Stomach (tissue), 4 donors: Measurements from ENCODE around the gene LGALS4.

Experiments
- EP300 ChIP-seq: sonication (generic); formaldehyde crosslinking; IDR thresholded peaks from one replicate; pipeline ENCODE4 v1.6.1; 2017; ENCODE audit warnings: antibody characterized with exemption
- TF ChIP-seq, protein P1 (sequence below), 7 experiments: fragments of 450-650 bp in 4 of 7; fragments of 200-600 bp in 3 of 7; sonication (generic) in 3 of 7; IDR thresholded peaks; one replicate each; pipeline ENCODE4 v1.5.1; 2016 to 2019; ENCODE audit warnings: antibody characterized with exemption in 7 of 7, control low read depth in 2 of 7, mild to moderate bottlenecking in 1 of 7

DNA sequence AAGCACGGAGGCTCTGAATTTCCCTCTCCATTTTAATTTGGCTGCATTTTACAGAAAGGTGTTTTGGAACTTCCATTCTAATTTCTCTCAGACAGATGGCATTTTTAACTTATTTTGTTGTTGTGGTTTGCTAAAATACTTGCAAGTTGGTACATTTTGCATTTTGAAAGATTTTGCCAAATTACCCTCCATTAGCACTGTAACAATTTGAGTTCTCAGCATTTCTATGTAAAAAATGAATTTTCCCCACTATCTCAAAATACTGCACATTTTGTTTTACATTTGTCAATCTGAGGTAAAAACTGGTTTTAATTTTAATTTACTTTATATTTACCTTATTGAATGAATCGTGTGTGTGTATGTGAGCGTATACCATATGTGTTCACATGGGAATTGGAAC, 44.1 kb upstream of the LGALS4 start:
- TF ChIP-seq, protein P1, sequence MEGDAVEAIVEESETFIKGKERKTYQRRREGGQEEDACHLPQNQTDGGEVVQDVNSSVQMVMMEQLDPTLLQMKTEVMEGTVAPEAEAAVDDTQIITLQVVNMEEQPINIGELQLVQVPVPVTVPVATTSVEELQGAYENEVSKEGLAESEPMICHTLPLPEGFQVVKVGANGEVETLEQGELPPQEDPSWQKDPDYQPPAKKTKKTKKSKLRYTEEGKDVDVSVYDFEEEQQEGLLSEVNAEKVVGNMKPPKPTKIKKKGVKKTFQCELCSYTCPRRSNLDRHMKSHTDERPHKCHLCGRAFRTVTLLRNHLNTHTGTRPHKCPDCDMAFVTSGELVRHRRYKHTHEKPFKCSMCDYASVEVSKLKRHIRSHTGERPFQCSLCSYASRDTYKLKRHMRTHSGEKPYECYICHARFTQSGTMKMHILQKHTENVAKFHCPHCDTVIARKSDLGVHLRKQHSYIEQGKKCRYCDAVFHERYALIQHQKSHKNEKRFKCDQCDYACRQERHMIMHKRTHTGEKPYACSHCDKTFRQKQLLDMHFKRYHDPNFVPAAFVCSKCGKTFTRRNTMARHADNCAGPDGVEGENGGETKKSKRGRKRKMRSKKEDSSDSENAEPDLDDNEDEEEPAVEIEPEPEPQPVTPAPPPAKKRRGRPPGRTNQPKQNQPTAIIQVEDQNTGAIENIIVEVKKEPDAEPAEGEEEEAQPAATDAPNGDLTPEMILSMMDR (IDR thresholded peaks at IDR 0.05) = no peak
- no peak for TF ChIP-seq EP300
